Fibroblast of skin of left biceps (primary cell): ENCODE measurements around the gene LNX1.

Experiments used
- DNase-seq, 2 experiments: peaks; one replicate each; pipeline ENCODE4 v3.0.0-alpha.2; 2013; ENCODE audit warnings: low read depth in 2 of 2

The LNX1 gene

DNA sequence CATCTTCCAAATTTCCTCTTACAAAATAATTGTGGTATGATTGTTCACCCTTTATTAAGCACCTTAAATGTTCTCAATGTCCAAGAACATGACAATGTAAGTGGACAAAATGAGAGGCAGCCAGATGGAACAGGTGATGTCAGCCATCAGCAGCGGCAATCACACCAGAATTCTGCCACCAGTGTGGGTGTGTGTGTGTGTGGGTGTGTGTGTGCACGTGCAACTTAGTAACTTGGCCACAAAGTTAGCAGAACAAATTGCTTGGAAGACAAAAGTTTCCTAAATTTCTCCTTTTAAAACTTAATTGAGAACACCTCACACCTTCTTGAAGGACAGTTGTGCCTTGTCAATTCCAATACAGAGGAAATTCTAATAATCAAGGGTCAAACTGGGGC lies 18.7 kb downstream of the LNX1 start:
- no peak for DNase-seq

DNA sequence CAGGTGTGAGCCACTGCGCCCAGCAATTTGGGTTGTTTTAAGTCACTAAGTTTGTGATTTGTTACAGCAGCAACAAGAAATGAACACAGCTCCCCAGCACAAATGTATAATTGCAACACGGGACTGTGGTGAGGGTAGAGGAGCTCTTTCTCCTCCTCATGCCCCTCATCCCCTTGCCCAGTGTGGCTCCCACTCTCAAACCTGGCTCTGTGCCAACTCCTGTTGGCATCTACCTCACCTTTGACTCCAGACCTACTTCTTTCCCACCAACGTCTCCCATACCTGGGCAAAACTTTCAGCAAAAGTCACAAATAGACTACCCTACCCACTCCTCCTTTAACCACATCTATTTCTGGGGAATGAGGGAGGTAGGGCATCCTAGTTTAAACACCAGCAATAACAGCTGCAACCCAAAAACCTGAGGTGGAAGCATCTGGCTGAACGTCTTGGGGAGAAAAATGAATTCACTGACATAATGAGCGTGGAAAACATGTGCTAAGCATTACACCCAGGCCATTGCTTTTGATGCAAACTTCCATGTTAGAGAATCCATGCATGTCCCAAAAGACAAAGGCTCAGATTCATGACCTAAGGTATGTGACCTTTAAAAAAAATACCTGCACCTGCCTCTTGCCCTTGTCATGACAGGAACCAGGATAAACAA lies 19.2 kb downstream of the LNX1 start:
- DNase-seq: no peak

DNA sequence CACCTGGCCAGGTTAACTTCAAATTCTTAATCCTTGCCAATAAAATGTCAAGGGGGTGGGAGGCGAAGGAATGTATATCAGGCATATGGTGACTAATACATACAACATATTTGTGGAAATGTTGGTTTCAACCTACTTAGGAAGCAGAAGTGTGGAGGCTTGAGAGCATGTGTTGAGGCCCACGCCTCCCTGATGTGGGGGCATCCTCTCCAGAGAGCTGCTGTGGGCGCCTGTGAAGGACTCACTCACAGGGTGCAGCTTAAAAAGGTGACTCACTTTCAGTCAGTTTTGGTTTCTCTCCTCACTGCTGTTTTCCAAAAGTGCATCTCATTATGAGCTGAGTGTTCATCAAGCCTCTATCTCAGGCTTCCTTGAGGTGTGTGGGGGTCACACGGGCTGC lies 27.5 kb downstream of the LNX1 start:
- peak; percentile 90 for DNase-seq

DNA sequence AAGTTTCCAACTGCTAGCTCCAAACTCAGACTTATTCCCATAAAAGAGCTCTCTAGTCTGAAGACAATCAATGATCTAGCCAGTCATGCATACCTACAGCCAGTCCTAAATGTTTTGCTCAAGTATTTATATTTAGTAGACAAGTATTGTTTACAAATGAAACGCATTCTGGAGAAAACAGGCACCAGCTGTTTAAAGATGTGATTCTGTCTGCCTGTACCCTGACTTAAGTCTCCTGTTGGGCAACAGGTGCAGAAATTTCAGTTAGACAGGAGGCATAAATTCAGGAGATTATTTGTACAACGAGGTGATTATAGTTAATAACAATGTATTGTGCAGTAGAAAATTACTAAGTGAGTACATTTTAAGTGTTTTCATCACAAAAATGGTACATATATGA lies 28.9 kb downstream of the LNX1 start:
- DNase-seq: no peak

DNA sequence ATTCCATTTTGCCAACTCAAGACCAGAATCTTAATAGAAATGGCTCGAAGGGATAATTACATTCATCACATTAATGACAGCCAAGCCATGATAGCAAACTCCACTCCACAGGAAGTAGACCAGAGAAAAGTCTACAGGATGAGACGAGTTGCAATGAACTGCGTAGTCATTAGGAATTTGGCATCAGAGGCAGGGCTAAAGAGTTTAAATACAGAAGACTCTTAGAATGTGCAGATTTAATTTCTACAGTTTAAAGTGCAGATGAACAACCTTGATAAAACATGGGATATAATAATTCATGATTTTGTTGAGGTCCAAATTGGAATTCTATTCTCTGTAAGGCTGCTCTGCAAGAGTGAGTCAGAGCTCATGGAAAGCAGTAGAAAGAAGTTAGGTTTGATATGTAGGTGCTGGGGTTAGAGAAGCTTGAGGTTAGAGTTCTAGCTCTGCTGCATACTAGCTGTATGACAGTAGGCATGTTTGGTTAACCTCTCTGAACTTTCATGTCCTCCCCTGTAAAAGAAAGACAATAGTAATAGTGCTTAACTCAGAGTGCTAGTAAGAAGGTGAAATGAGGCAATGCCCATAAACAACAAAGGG lies 32.2 kb downstream of the LNX1 start:
- DNase-seq: no peak

DNA sequence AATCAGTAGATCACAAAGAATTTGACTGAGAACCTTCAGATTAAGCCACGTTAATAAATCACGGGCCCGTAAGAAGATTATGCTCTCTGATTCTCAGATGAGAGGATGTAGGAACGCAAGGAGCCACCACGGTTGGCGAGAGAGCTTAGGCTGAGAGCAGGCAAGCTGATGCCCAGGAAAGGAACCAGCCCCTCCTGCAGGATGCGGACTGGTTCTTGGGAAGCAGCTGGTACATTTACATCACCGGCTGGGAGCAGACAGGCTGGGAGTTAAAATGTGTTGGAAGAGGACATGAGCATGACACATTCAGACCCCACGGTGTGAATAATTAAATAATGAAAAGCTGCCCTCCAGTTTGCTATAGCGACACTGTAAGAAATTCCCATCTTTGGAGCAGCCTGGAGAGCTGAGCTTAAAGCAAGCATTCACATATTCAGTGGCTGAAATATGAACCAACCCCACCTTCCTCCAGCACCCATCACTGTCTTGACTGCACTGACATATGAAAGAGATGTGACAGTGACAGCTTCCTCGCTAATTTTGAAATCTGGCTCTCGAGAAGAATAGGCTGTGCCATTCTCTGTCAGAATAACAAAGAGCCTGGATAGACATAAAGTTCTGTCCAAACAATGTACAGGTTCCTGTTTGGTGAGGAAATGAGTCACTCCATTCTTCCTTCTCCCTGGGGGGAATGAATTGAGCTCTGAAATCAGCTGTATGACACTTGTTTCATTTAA lies 33.1 kb downstream of the LNX1 start:
- peak in 1 of 2 experiments; percentile 29 for DNase-seq

DNA sequence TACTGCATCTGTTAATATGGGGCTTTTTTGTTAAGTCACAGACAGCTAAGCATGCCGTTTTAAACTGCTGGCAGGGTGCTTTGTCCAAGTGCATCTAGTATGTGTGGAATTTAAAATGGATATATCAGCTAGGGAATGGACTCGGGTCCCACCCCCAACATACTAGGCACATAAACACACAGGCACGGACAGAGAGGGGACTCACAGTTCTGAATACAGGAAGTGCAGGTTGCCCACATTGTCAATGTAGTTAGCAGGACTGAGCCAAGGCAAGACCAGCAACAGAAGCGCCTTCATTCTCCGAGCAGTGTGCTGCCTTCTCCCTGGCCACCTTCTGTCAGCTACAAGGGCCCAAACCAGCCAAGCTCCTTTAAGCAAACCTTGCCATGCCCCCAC lies 33.6 kb downstream of the LNX1 start:
- no peak for DNase-seq

DNA sequence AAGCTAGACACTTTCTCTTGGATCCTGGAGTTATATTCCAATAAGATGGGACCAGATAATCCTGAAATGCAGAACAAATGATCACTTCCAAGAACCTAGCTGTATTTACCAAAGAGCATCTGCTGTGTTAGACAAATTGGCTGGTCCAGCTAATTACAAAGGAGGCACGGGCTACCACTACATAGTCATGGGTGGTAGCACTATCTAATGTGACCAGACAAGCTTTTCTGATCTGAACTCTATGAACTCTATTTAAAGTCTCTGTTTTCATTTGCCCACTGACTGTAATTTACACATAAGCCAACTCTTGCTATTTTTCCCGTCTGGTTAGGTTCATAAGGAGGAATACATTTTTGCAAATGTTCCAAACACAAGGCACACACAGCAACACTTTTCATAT lies 34.6 kb downstream of the LNX1 start:
- no peak for DNase-seq

DNA sequence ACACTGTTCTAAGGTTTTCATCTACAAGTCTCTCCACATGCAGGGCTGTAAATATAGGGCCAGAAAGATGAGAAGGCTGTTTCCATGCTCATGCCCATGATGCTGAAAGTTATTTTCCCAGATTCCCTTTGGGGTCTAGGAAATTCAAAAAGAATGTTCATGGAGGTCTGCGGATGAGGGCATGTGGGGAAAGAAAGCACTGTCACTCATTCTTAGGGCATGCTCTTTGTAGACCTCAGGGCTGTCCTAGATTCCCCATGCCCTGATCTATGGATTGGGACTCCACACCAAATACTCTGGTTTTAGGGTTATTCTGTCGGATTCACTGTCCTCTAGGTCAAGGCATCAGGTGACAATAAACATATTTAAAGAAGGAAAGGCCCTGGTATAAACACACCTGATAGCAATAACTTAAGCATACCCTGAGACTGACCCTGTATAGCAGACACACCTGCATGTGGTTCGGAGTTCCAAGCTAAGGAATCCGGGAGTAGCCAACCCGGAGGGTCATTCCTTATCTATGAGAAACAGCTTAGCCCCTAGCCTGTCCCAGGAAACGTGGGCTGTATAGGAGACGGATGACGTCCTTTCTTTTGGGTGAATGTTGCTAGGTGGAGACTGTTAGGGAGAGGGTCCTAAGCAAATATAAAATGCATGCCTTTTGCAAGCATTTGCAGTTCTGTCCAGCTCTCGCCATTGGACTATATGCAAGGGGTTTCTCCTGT lies 37.6 kb downstream of the LNX1 start:
- DNase-seq: no peak

DNA sequence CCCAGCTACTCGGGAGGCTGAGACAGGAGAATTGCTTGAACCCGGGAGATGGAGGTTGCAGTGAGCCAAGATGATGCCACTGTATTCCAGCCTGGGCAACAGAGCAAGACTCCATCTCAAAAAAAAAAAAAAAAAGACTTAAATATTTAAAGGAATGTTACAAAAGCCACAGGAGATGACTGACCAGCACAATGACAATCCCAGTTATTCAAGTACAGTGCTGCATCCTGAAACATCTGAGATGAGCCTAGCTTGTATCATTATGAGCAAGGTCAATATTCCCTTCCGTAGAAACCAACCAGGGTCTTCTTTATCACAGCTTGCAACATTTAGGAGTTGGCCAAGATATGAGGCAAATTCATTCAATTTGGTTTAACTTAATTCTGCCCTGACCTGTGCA lies 38.6 kb downstream of the LNX1 start:
- DNase-seq: no peak

DNA sequence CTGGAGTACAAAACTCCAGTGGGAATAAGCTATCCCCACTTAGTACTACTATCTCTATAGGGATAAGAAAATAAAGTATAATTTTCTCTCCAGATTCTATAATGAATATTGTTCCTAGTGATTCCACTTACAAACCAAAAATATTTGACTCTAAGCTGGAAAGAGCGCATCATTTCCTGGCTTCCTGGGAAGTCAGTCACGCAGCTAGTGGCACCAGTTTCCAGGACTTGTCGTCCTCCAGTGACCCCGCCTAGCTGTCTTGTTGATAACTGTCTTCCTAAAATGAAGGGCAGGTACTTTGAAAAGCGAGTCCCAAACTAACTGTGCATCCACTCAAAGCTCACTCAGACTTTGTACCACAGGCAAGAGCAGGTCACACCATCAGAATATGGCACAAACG lies 39.3 kb downstream of the LNX1 start:
- DNase-seq: no peak

DNA sequence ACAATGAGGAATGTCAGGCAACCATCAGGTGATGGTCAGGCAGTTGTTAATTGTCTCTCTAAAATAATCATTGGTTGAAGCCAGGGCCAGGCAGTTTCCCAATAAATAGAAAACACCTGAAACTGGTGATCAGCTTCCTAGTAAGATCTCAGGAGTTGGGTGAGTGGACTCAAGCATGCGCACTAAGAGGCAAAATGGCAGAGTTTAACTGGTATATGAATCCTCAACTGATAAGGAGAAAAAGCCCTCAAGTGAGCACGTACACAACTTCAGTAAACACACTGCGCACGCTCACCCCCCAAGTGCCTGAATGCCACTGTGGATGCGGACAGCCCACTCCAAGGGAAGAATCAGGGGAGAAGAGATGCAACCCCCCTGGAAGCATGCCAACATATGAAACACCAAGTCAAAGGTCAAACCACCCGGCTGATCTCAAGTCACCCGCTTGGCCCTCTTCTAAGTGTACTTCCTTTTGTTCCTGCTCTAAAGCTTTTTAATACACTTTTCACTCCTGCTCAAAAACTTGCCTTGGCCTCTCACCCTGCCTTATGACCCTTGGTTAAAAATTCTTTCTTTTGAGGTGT lies 39.9 kb downstream of the LNX1 start:
- no peak for DNase-seq

DNA sequence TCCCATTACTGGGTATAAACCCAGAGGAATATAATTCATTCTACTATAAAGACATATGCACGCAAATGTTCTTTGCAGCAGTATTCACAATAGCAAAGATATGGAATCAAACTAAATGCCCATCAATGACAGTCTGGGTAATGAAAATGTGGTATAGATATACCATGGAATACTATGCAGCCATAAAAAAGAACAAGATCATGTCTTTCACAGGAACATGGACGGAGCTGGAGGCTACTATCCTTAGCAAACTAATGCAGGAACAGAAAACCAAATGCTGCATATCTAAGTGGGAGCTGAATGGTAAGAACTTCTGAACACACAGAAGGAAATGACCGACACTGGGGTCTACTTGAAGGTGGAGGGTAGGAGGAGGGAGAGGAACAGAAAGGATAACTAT lies 42.6 kb downstream of the LNX1 start:
- DNase-seq: no peak

DNA sequence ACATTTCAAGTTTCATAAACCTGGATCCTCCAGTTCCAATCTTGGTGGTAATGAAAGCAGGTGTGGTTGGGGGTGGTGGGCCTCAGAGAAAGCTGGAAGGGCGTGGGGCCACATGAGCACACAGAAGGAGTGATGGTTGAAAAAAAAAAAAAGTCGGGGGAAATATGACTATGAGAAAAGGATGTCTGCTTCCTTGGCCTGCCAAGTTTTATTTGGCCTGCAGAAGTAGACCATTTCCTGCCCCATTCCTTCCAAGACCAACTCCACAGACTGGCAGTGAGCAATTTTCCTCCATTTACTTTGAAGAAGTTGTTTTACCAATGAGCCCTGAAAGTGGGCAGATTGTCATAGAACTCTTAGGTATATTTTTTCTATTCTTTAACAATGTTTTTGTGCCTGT lies 43.3 kb downstream of the LNX1 start:
- no peak for DNase-seq

DNA sequence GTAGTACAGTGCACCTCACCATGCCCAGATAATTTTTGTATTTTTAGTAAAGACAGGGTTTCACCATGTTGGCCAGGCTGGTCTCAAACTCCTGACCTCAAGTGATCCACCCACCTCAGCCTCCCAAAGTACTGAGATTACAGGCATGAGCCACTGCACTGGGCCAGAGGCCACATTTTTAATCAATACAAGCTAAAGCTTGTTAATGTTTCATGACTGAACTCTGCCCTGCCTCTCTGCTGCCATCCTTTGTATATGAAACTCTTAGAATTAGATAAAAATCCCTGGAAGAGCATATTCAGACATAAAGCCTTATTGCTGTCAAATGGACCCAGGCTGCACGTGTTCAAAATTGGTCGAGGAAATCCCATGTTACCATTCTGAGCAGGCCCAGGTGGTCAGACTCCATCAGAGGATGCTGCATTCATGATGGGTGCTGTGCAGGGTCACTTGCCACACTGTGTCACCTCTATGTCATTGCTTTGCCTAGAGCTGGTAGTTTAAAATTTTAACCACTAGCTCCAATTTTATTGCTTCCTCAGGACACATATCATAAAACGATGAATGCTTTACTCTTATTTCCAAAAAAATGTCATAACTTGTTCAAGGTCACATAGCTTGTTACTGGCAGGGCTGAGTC lies 45.2 kb downstream of the LNX1 start:
- DNase-seq: no peak

DNA sequence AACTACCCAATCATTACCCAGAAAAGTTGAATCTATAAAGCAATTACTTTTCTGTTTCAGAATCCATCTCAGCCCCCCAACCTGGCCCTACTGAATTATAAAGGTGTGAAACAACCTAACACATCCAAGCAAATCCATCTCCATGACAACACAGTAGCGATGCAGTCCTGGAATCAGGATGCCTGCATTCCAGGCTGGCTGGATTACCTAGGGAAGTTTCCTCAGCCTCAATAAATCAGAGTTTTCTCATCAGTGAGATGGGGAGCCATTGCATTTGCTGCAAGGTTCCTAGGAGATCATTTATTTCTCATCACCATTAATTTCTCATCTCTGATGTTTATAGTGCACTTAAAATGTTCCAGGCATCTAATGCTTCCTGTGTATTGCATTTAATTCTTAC lies 46.0 kb downstream of the LNX1 start:
- no peak for DNase-seq

DNA sequence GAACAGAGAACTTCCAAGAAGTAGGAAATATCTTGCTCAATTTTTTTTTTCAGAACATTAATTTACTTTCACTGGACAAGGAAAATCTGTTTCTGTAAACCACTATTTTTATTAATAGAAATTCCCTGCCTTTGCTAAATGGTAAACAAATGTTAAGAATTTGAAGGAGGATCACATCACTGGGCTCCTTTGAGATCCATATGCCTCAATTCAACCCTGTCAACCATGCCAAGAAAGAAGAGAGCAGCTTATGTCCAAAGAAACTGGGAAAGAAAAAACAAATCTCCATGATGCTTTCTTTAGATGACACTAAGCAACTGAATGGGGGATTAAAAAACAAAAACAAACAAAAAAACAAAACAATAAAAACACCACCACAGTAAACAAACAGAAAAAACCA lies 47.7 kb downstream of the LNX1 start:
- no peak for DNase-seq

DNA sequence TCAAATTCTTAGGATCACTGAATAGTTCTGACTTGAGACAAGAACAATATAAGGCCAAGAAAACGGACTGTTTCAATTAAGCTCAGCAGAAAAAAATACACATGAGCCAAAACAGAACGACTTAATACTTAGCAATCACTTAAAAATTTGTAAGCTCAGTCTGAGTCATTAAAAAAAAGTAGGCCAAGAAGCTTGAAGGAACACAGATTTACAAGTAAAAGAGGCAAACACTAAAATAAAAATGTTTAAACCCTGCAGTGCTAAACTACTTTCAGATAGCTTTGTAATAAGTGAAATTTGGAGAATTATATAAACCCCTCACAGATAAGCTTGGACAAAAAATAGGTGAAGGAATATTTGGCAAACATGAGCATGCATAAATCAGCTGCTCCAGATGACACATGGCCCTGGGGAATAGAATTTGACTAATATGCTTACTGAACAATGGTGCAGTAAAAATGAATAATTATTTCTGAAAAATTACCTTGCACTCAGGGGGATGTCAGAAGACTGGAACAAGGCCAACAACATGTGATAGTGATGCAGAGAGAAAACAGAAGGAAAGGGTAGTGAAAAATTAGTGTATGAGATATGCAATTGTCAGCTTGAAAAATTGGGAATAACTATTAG lies 49.6 kb downstream of the LNX1 start:
- DNase-seq: peak; percentile 94 to 96

DNA sequence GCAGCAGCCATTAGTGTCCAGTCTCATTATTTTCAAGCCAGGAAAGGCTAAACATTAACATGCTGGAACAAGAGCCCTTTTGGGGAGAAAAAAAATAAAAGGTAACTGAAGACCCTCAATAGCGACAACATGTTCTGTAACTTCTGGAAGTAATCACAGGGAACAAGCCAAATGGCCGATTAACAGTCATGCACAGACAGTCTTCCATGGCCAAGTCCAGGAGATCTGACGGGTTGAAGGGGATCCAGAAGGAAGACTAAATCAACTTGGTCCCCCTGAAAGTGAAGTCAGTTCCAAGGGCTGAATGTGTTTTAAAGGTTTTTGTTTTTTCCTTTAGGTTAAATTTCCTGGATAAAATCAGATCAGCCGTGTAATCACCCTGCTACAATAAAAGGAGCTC lies 52.5 kb downstream of the LNX1 start:
- DNase-seq: no peak

DNA sequence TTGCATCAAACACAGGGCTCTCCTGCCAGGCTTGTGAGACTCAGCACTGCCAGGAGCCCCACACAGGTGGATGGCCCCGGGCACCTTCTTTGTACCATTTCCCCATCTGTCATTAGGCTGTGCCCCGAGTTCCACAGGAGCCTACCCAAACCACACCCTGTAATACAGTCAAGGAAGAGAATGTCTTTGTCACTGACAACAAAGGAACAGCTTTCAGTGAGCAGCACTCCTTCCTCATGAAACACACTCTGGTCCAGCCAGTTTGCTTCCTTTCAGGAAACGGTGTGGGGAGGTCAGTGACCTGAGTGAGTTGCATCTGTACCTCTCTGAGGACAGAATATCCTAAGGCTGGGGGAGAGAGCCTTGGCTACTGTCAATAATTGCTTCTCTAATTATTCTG lies 53.7 kb downstream of the LNX1 start:
- DNase-seq: no peak

DNA sequence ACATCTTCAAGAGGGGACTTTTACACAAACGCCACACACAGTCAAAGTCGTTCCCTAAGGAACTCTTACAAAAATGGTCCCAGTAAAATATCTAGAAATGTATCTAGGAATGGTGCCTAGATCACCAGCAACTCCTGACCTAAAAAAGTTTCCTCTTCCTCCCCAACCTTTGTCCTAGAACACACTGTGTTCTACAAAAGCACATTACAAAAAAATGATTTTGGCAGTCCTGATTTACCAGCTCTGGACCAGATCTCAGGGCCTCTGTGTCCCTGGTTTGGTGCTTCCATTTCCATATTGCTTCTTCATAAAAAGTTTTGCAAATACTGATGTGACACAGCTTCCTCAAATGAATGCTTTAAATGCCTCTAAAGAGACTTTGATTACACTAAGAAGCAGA lies 55.0 kb downstream of the LNX1 start:
- no peak for DNase-seq
